Stimulated activated CD4-positive, alpha-beta T cell treated with anti-CD3 and anti-CD28 coated beads, Interleukin-2, amount 100 ng/mL, for 24 hours (primary cell): Measurements from ENCODE around the gene POU5F1.
A peak's percentile ranks its signal among the peaks of the same experiment; 100 is the strongest.
"Not testable (repeated sequence)": the region's sequence is repeated elsewhere in the genome, so short reads cannot be mapped to it uniquely, and the experiment has no call there.

Source experiments
- DNase-seq, 2 donors: peaks; one replicate each; pipeline ENCODE4 v3.0.0-alpha.2; 2020

POU5F1 gene

GRCh38 chr6:31170600-31170881, at the start of gene POU5F1:
POU5F1 (minus strand) TSS chr6:31170682; CDS start chr6:31170620, 62 bp downstream.
- no peak for DNase-seq

- no peak for DNase-seq
Observed at GRCh38 chr6:31216208-31216898, 45.9 kb upstream of the POU5F1 start.

- DNase-seq = not testable (repeated sequence)
Observed at GRCh38 chr6:31215216-31215615, 44.7 kb upstream of the POU5F1 start.

GRCh38 chr6:31214516-31214915, 44.0 kb upstream of the POU5F1 start:
- no peak for DNase-seq

GRCh38 chr6:31210741-31211532, 40.5 kb upstream of the POU5F1 start:
- DNase-seq = no peak

GRCh38 chr6:31210123-31210522, 39.6 kb upstream of the POU5F1 start:
- DNase-seq = no peak

- no peak for DNase-seq
Observed at GRCh38 chr6:31209137-31209536, 38.7 kb upstream of the POU5F1 start.

- DNase-seq = no peak
Observed at GRCh38 chr6:31208506-31208905, 38.0 kb upstream of the POU5F1 start.

GRCh38 chr6:31205638-31206037, 35.2 kb upstream of the POU5F1 start:
- no peak for DNase-seq

GRCh38 chr6:31204751-31205145, 34.3 kb upstream of the POU5F1 start:
- DNase-seq = no peak

- DNase-seq = peak; percentile 61 to 75
Observed at GRCh38 chr6:31203345-31203979, 33.0 kb upstream of the POU5F1 start.

- DNase-seq = peak in 1 of 2 donors; percentile 20
Observed at GRCh38 chr6:31202259-31203166, 32.0 kb upstream of the POU5F1 start.

- not testable (repeated sequence) for DNase-seq
Observed at GRCh38 chr6:31199105-31199452, 28.6 kb upstream of the POU5F1 start.

- DNase-seq = peak; percentile 90 to 93
Observed at GRCh38 chr6:31197559-31198305, 27.2 kb upstream of the POU5F1 start.

GRCh38 chr6:31196251-31197022, 26.0 kb upstream of the POU5F1 start:
- DNase-seq = not testable (repeated sequence)

GRCh38 chr6:31195308-31195979, 25.0 kb upstream of the POU5F1 start:
- DNase-seq = not testable (repeated sequence)

- no peak for DNase-seq
Observed at GRCh38 chr6:31194061-31194834, 23.8 kb upstream of the POU5F1 start.

- DNase-seq = no peak
Observed at GRCh38 chr6:31193206-31193605, 22.7 kb upstream of the POU5F1 start.

GRCh38 chr6:31192431-31193105, 22.1 kb upstream of the POU5F1 start:
- peak; percentile 64 to 68 for DNase-seq
